HepG2 (cell line): ENCODE data around the gene TDRD9. TPM values are rescaled to one million over a fixed set of nuclear protein-coding genes. Genes with fewer than 3 reads are reported as not detected.

Source experiments
- ATAC-seq: fragments of 200-7000 bp; cut with Tn5 transposase; 3 replicates; pipeline ENCODE4 v1.9.1; 2020; ENCODE audit warnings: mild to moderate bottlenecking, moderate library complexity
- BruUV-seq: library from RNA; stranded (reverse); fragments of 400-500 nt; replicated peaks from 2 replicates; lab custom pipeline; 2021; lab: Mats Ljungman, UMichigan
- CTCF ChIA-PET: fragments of 300-600 bp; formaldehyde crosslinking; extraction: SDS; loops from one replicate; lab custom pipeline; 2021; ENCODE audit warnings: low total read pairs, inconsistent platforms, low intra/inter-chr PET ratio; lab: Yijun Ruan, JAX
- POLR2A ChIA-PET: fragments of 350-600 bp; sonication (Branson Sonifier 250); formaldehyde crosslinking; loops from one replicate; lab custom pipeline; 2020; ENCODE audit warnings: antibody characterized with exemption, inconsistent platforms; lab: Yijun Ruan, JAX
- DNase-seq: peaks from one replicate; pipeline ENCODE4 v3.0.0-alpha.2; 2015; ENCODE audit warnings: low spot score
- FAIRE-seq: peaks from 3 replicates; lab custom pipeline; 2011; peaks lifted over from hg19 to GRCh38; lab: Jason Lieb, UNC
- H2AFZ ChIP-seq: one replicate; pipeline ENCODE4 v1.6.1; 2011; ENCODE audit warnings: low read length, inconsistent platforms
- H3K27ac ChIP-seq: fragments of 300-600 bp; 3 replicates; pipeline ENCODE4 v1.8.0; 2011; ENCODE audit warnings: mixed run types, mild to moderate bottlenecking, mixed read lengths, low read length, inconsistent platforms; ENCODE audit not compliant: insufficient read depth; ENCODE audit errors: extremely low read length
- H3K27me3 ChIP-seq, 2 experiments: fragments of 200-600 bp in 1 of 2; 2 replicates in 1 of 2; 3 replicates in 1 of 2; pipeline versions ENCODE4 v1.6.0 to v1.8.0; 2011; ENCODE audit warnings: low read length in 2 of 2, mild to moderate bottlenecking in 2 of 2, moderate library complexity in 2 of 2, inconsistent platforms in 1 of 2; ENCODE audit not compliant: insufficient read depth in 2 of 2, control insufficient read depth in 1 of 2
- H3K36me3 ChIP-seq, 2 experiments: fragments of 200-600 bp in 1 of 2; replicated peaks in 1 of 2; 2 replicates in 1 of 2; 3 replicates in 1 of 2; pipeline versions ENCODE4 v1.5.1 to v1.8.0; 2011; ENCODE audit warnings: low read length in 2 of 2, inconsistent platforms in 1 of 2; ENCODE audit not compliant: insufficient read depth in 2 of 2, control insufficient read depth in 1 of 2
- H3K4me1 ChIP-seq: 2 replicates; pipeline ENCODE4 v1.5.1; 2012; ENCODE audit warnings: low read length, inconsistent platforms; ENCODE audit not compliant: insufficient read depth
- H3K4me2 ChIP-seq: 2 replicates; pipeline ENCODE4 v1.6.0; 2011; ENCODE audit warnings: low read depth, low read length, inconsistent platforms
- H3K4me3 ChIP-seq, 3 experiments: fragments of 200-600 bp in 1 of 3; sonication (generic), shearing (Covaris generic) in 1 of 3; replicated peaks in 1 of 3; 2 replicates each; pipeline ENCODE4 v1.5.1; 2011 to 2016; ENCODE audit warnings: low read length in 3 of 3, inconsistent platforms in 2 of 3, low read depth in 2 of 3, mild to moderate bottlenecking in 2 of 3, control low read depth in 1 of 3, mixed read lengths in 1 of 3; ENCODE audit not compliant: insufficient read depth in 1 of 3
- H3K79me2 ChIP-seq: one replicate; pipeline ENCODE4 v1.6.1; 2011; ENCODE audit warnings: low read length, inconsistent platforms; ENCODE audit not compliant: insufficient read depth
- H3K9ac ChIP-seq: 2 replicates; pipeline ENCODE4 v1.6.0; 2011; ENCODE audit warnings: mild to moderate bottlenecking, low read depth, low read length, inconsistent platforms; ENCODE audit not compliant: insufficient read depth
- H3K9me3 ChIP-seq: 2 replicates; pipeline ENCODE4 v1.5.1; 2012; ENCODE audit warnings: mild to moderate bottlenecking, low read length
- H4K20me1 ChIP-seq: 2 replicates; pipeline ENCODE4 v1.6.0; 2011; ENCODE audit warnings: inconsistent platforms, mild to moderate bottlenecking, low read length, moderate library complexity; ENCODE audit not compliant: insufficient read depth
- ATF2 ChIP-seq: sonication (generic); formaldehyde crosslinking; IDR thresholded peaks from 2 replicates; pipeline ENCODE4 v1.4.0; 2020; ENCODE audit warnings: missing genetic modification reagents
- ATRX ChIP-seq: sonication (generic); formaldehyde crosslinking; IDR thresholded peaks from 2 replicates; pipeline ENCODE4 v1.4.0; 2020; ENCODE audit warnings: missing genetic modification reagents, borderline replicate concordance
- HNRNPUL1 ChIP-seq: fragments of 200-400 bp; formaldehyde crosslinking; IDR thresholded peaks from 2 replicates; pipeline ENCODE4 v1.6.1; 2017; ENCODE audit warnings: low read depth, mild to moderate bottlenecking, low read length, moderate library complexity
- MLXIP ChIP-seq: sonication (generic); formaldehyde crosslinking; IDR thresholded peaks from 2 replicates; pipeline ENCODE4 v1.9.0; 2021; ENCODE audit warnings: missing genetic modification reagents, borderline replicate concordance
- NR0B2 ChIP-seq: sonication (generic); formaldehyde crosslinking; IDR thresholded peaks from 2 replicates; pipeline ENCODE4 v1.4.0; 2020; ENCODE audit warnings: mild to moderate bottlenecking, missing genetic modification reagents
- PATZ1 ChIP-seq: sonication (generic); formaldehyde crosslinking; IDR thresholded peaks from 2 replicates; pipeline ENCODE4 v1.4.0; 2020; ENCODE audit warnings: missing genetic modification reagents
- SIN3A ChIP-seq: IDR thresholded peaks from 2 replicates; pipeline ENCODE4 v1.6.1; 2011; ENCODE audit warnings: low read depth, mild to moderate bottlenecking, control low read depth, low read length, borderline replicate concordance
- TEAD3 ChIP-seq: optimal IDR thresholded peaks from 2 replicates; pipeline ENCODE3; 2016; ENCODE audit warnings: borderline replicate concordance
- TRAFD1 ChIP-seq: sonication (generic); formaldehyde crosslinking; IDR thresholded peaks from 2 replicates; pipeline ENCODE4 v1.5.1; 2020; ENCODE audit warnings: missing genetic modification reagents, mild to moderate bottlenecking, borderline replicate concordance
- ZBTB7A ChIP-seq: sonication (generic); formaldehyde crosslinking; IDR thresholded peaks from 2 replicates; pipeline ENCODE4 v1.8.0; 2022; ENCODE audit warnings: mild to moderate bottlenecking, missing genetic modification reagents
- ZNF3 ChIP-seq: IDR thresholded peaks from 2 replicates; pipeline ENCODE4 v1.7.0; 2017; ENCODE audit warnings: inconsistent platforms
- ZNF432 ChIP-seq: sonication (generic); formaldehyde crosslinking; IDR thresholded peaks from 2 replicates; pipeline ENCODE4 v1.5.0; 2020; ENCODE audit warnings: missing genetic modification reagents, mild to moderate bottlenecking, borderline replicate concordance
- ZNF660 ChIP-seq: sonication (generic); formaldehyde crosslinking; IDR thresholded peaks from 2 replicates; pipeline ENCODE4 v1.5.1; 2020; ENCODE audit warnings: mild to moderate bottlenecking, low read depth, missing genetic modification reagents, borderline replicate concordance
- ZSCAN21 ChIP-seq: sonication (generic); formaldehyde crosslinking; IDR thresholded peaks from 2 replicates; pipeline ENCODE4 v1.8.0; 2022; ENCODE audit warnings: mild to moderate bottlenecking, missing genetic modification reagents, moderate library complexity, borderline replicate concordance
- WGBS: methylation state at CpG from one replicate; pipeline ENCODE4 v1.1.6; 2017; ENCODE audit warnings: low lambda C conversion rate; 5-methylcytosine and 5-hydroxymethylcytosine counted together
- in situ Hi-C: cut with HindIII; loops from 2 replicates; pipeline ENCODE4 v1.10.0; 2017; ENCODE audit warnings: low pct_unique_long_range_greater_than_20kb; ENCODE audit not compliant: extremely low pct_ligation_motif_present
- intact Hi-C: fragments of 100-400 bp; cut with micrococcal nuclease; formaldehyde crosslinking; loops from one replicate; pipeline ENCODE4 v1.10.0; 2022; ENCODE audit not compliant: unreplicated experiment
- polyA plus RNA-seq, 8 experiments: library from polyadenylated mRNA; depleted of rRNA in 3 of 8; stranded (reverse) in 7 of 8; unstranded in 1 of 8; fragments of >200 nt; fragmentation: Illumina TruSeq in 4 of 8; extraction: Trizol in 4 of 8; gene quantifications; 2 replicates each; pipeline versions ENCODE4 v1.2.1 to v1.2.3, GENCODE V29; 2011 to 2016; ENCODE audit warnings: low read depth in 4 of 8, missing spikeins in 1 of 8, mixed read lengths in 1 of 8; ENCODE audit not compliant: insufficient read depth in 1 of 8
- total RNA-seq, 5 experiments: library from RNA; depleted of rRNA; stranded (reverse); fragments of >200 nt; fragmentation: Illumina TruSeq; extraction: Trizol; gene quantifications; 2 replicates each; pipeline ENCODE4 v1.2.3, GENCODE V29; 2016; ENCODE audit warnings: low read depth in 1 of 5

TDRD9 gene
- total and polyA plus RNA-seq, 2 of the 13 experiments (the other 11 are each of a cell fraction or from before 2014, with no cell fraction given): not detected

GRCh38 chr14:103960457-103961055, 32.3 kb downstream of the TDRD9 start:
- 31% methylated on average over 11 of the region's 11 CpGs for WGBS
- no peaks in the 10 kb centered on the region for H3K36me3 ChIP-seq
- ChIA-PET CTCF (no interaction called here), POLR2A (no interaction called here)
- peaks cover 1 to 5% of the 10 kb centered on the region in 2 experiments; a peak in 2 of 5 replicates for H3K27me3 ChIP-seq
- no peak overlapping the region for H3K9ac ChIP-seq
- H3K79me2 ChIP-seq: no peaks in the 10 kb centered on the region
- no peak overlapping the region for H3K27ac ChIP-seq
- no peak for TF ChIP-seq NR0B2 (CRISPR knock-in tag)
- TF ChIP-seq ZNF660 (CRISPR knock-in tag): no peak
- no peak for TF ChIP-seq PATZ1
- TF ChIP-seq ZNF432: no peak
- no peak for TF ChIP-seq SIN3A
- no peak for TF ChIP-seq TRAFD1 (CRISPR knock-in tag)
- no peak for TF ChIP-seq ATF2 (CRISPR knock-in tag)
- no peak for TF ChIP-seq HNRNPUL1
- TF ChIP-seq ZSCAN21 (CRISPR knock-in tag): no peak
- no peak for TF ChIP-seq ZNF3 (CRISPR knock-in tag)
- no peak for TF ChIP-seq TEAD3 (CRISPR knock-in tag)
- TF ChIP-seq ZBTB7A (CRISPR knock-in tag): no peak
- TF ChIP-seq MLXIP (CRISPR knock-in tag): no peak
- no peak for TF ChIP-seq ATRX (CRISPR knock-in tag)
- H3K9me3 ChIP-seq: no peaks in the 10 kb centered on the region
- no peaks in the 10 kb centered on the region for H3K4me1 ChIP-seq
- no peak overlapping the region for H3K4me3 ChIP-seq
- no peak overlapping the region for H2AFZ ChIP-seq
- no peak for FAIRE-seq
- no peak for ATAC-seq
- H4K20me1 ChIP-seq: no peaks in the 10 kb centered on the region
- intact Hi-C loops (no loop called here), in situ Hi-C loops (no loop called here)
- no TSS peak for BruUV-seq
- no peak overlapping the region for H3K4me2 ChIP-seq
- DNase-seq: no peak
